Activated gamma-delta T cell treated with Interleukin-2 at 50 U/mL for 16 hours (primary cell): ENCODE results near the gene MLH3.

ENCODE experiments used
- DNase-seq: peaks from one replicate; pipeline ENCODE4 v3.0.0-alpha.2; 2020

The MLH3 gene

GRCh38 chr14:74981462-74981782, 69.8 kb downstream of the MLH3 start:
- no peak for DNase-seq

GRCh38 chr14:74980731-74981461, 70.4 kb downstream of the MLH3 start:
- DNase-seq, result no peak

GRCh38 chr14:74980398-74980730, 70.9 kb downstream of the MLH3 start:
- no peak for DNase-seq

- DNase-seq, result no peak
These were observed 71.5 kb downstream of the MLH3 start for GRCh38 chr14:74979442-74980397.

GRCh38 chr14:74979029-74979428, 72.2 kb downstream of the MLH3 start:
- DNase-seq, result no peak

- no peak for DNase-seq
These were observed 72.8 kb downstream of the MLH3 start for GRCh38 chr14:74978416-74978947.

- no peak for DNase-seq
These were observed 73.3 kb downstream of the MLH3 start for GRCh38 chr14:74977901-74978385.

GRCh38 chr14:74977164-74977900, 73.9 kb downstream of the MLH3 start:
- no peak for DNase-seq

GRCh38 chr14:74976264-74977113, 74.8 kb downstream of the MLH3 start:
- no peak for DNase-seq

- DNase-seq, result no peak
These were observed 76.0 kb downstream of the MLH3 start for GRCh38 chr14:74975059-74975810.

- no peak for DNase-seq
These were observed 76.8 kb downstream of the MLH3 start for GRCh38 chr14:74974364-74975058.

GRCh38 chr14:74973905-74974363, 77.3 kb downstream of the MLH3 start:
- DNase-seq, result no peak

- peak; percentile 21 for DNase-seq
These were observed 78.1 kb downstream of the MLH3 start for GRCh38 chr14:74973003-74973653.

GRCh38 chr14:74968811-74969210, 82.5 kb downstream of the MLH3 start:
- DNase-seq, result no peak

GRCh38 chr14:74965486-74966153, 85.6 kb downstream of the MLH3 start:
- DNase-seq, result no peak

- DNase-seq, result no peak
These were observed 86.3 kb downstream of the MLH3 start for GRCh38 chr14:74964787-74965485.
